ENCODE data around the gene RABGAP1.

Gene RABGAP1

GRCh38 chr9:123120131-123120530, 179.3 kb downstream of the RABGAP1 start:
- DNase-seq, result no peak

- no peak for DNase-seq
Measured at GRCh38 chr9:123120953-123121352, 180.1 kb downstream of the RABGAP1 start.

DNA sequence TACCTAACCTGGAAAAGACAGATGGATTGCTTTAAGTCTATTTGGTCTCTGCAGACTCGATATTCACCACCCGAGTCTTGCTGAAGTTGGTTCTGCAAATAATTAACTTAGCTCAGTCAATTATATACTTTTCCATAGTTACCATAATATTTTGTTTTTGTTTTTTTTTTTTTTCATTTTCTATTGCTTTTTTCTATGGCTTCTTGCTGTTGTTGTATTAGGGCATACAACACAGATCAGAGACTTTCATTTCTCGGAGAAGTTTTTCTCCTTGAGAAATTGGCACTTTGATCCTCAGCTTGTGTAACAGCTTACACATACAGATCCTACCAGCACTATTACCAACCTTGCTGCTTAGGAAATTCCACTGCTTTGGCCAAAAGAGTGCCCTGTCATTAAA, 180.6 kb downstream of the RABGAP1 start:
- DNase-seq, result no peak

DNA sequence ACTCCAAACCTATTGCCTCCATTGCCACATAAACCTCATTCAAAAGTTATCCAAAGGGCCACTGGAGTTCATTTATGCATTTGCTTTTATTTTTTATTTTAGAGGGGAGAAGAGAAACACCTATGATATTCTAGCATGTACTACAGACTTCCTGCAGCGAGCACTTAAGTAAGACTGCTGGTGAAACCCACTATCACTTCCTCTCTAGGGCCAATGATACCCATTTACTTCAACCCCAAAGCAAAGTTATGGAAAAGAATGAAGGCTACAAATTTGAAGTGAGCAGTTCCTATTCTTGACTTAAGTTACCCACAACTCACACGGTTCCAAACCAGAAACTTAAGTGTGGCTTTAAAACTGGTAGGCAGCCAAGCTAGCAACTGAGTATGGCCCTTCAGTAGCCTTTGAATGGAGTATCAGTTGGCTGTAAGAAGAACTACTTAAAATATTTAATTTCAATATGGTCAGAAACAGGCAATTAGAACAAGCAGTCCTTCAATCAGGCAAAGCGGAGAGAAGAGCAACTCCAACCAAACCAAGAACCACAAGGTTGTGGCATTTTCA, 186.8 kb downstream of the RABGAP1 start:
- no peak for DNase-seq

DNA sequence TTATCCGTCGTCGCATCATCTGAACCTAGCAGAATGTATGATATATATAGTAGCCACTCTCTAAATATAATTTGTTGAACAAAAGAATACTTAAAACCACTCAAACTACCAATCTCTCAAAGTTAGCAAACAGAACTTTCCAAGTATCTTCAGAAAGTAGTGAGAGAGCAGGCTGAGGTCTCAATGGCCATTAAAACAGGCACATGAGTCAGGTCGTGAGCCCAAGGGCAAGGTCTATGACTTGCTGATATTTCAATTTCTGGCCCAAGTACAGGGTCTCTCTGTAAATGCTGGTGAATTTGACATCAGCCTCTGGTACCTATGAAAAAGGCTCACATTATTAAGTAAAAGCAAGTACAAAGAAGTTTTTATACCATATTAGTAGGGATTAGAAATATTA, 187.8 kb downstream of the RABGAP1 start:
- no peak for DNase-seq

- DNase-seq, result no peak
Measured at GRCh38 chr9:123129423-123129822, 188.6 kb downstream of the RABGAP1 start.

DNA sequence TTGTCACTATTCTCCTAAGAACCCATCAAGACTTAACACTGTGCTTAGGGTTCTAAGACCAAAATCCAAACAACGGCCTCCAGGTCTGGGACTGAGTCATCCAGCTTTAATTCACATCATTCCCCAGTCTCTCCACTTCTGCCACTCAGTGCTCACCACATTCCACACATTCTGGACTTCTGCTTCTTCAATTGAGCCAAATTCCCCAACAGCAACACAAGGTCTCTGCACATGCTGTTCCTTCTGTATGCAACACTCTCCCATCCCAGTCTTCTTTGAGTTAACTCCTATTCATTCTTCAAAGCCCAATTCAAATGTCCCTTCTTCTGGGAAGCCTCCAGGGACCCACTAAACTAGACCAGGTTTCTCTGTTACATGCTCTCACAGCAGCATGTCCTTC, 190.4 kb downstream of the RABGAP1 start:
- DNase-seq, result no peak

DNA sequence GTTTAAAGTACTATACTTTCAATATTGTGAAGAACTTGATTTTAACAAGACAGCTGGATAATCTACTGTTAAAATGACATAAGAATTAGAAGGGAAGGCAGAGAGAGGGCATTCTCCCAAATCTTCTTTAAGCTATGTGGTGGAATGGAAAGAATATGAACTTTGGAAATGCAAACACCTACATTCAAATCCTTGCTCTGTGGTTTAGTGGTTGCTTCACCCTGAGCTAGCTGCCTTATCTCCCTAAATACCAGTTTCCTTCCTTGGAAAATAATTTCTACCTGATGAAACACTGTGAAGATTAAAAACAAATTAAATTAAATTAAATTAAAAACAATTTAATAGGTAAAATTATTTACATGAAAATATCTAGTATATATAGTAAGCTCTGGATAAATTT, 191.2 kb downstream of the RABGAP1 start:
- no peak for DNase-seq

GRCh38 chr9:123132696-123133095, 191.9 kb downstream of the RABGAP1 start:
- DNase-seq, result no peak

- no peak for DNase-seq
Measured at GRCh38 chr9:123135430-123135829, 194.6 kb downstream of the RABGAP1 start.

- DNase-seq, result no peak
Measured at GRCh38 chr9:123138163-123138562, 197.3 kb downstream of the RABGAP1 start.

DNA sequence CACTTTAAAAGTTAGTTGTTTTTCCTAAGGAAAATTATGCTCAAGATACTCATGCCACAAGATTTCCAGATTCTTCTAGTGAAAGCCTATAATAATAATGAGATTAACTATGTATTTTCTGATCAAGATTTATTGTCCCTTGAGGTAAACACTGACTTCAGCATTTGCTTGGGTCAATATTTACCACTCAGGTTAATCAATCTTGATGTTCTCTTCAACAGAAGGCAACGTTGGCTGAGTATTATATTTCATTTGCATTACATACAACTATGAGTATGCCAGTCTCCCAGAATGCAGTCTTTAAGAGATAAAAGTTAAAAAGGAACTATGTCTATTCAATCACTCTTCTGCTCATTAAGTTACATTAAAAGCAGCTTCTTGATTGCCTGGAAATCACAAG, 208.2 kb downstream of the RABGAP1 start:
- no peak for DNase-seq

- DNase-seq, result no peak
Measured at GRCh38 chr9:123150708-123151503, 210.1 kb downstream of the RABGAP1 start.
